Prostate gland (tissue), 2 donors: ENCODE data around the gene KCNJ1. TPM values are rescaled to one million over a fixed set of nuclear protein-coding genes. Genes with fewer than 3 reads are reported as not detected.

ENCODE experiments used
- DNase-seq: peaks from one replicate; pipeline ENCODE4 v3.0.0-alpha.2; 2019; ENCODE audit warnings: low spot score
- H3K27ac ChIP-seq, 2 donors: fragments of 200-600 bp; sonication (generic); 2 replicates each; pipeline ENCODE4 v1.5.1; 2017 to 2019
- H3K27me3 ChIP-seq: fragments of 200-600 bp; sonication (generic); replicated peaks from 2 replicates; pipeline ENCODE4 v1.5.1; 2019; ENCODE audit not compliant: insufficient read depth
- H3K36me3 ChIP-seq, 2 donors: fragments of 200-600 bp; sonication (generic); 1 replicate in 1 of 2; 2 replicates in 1 of 2; pipeline versions ENCODE4 v1.5.1 to v1.8.1; 2017 to 2019
- H3K4me1 ChIP-seq: fragments of 200-600 bp; sonication (generic); replicated peaks from 2 replicates; pipeline ENCODE4 v1.5.1; 2019
- H3K4me3 ChIP-seq, 2 donors: fragments of 200-600 bp; sonication (generic); 2 replicates each; pipeline ENCODE4 v1.5.1; 2017 to 2019
- H3K9me3 ChIP-seq: fragments of 200-600 bp; sonication (generic); 2 replicates; pipeline ENCODE4 v1.5.1; 2017
- CTCF ChIP-seq, 4 experiments: fragments of 200-600 bp in 2 of 4; fragments of 450-650 bp in 2 of 4; sonication (generic) in 2 of 4; IDR thresholded peaks; 1 replicate in 3 of 4; 2 replicates in 1 of 4; pipeline ENCODE4 v1.5.1; 2016 to 2019; ENCODE audit warnings: antibody characterized with exemption in 4 of 4, mild to moderate bottlenecking in 2 of 4, moderate library complexity in 2 of 4
- POLR2A ChIP-seq: fragments of 450-650 bp; IDR thresholded peaks from one replicate; pipeline ENCODE4 v1.6.1; 2016; ENCODE audit warnings: antibody characterized with exemption, mild to moderate bottlenecking
- POLR2AphosphoS5 ChIP-seq: sonication (generic); formaldehyde crosslinking; IDR thresholded peaks from one replicate; pipeline ENCODE4 v1.6.1; 2017; ENCODE audit warnings: antibody characterized with exemption
- WGBS: methylation state at CpG from one replicate; pipeline ENCODE4 v1.1.5; 2018; 5-methylcytosine and 5-hydroxymethylcytosine counted together
- intact Hi-C: fragments of 100-400 bp; cut with DNase I; formaldehyde crosslinking; loops from one replicate; pipeline ENCODE4 v1.14.2; 2022
- total RNA-seq, 2 donors: library from RNA; depleted of rRNA; stranded (reverse); fragments of >200 nt; gene quantifications; one replicate each; pipeline ENCODE4 v1.1.0, GENCODE V29; 2016

Gene KCNJ1
- total RNA-seq, 2 donors from 2014 or later: not detected

- Histone ChIP-seq H3K27ac (no peak overlapping the region), H3K36me3 (no peaks in the 10 kb centered on the region), H3K9me3 (no peaks in the 10 kb centered on the region), H3K4me3 (no peak overlapping the region), H3K27me3 (no peaks in the 10 kb centered on the region), H3K4me1 (no peaks in the 10 kb centered on the region)
- 59% methylated on average over 6 of the region's 6 CpGs for WGBS
- DNase-seq: no peak
- TF ChIP-seq POLR2A (no peak), POLR2AphosphoS5 (no peak)
- intact Hi-C loops: no loop called here
Observed at GRCh38 chr11:128803449-128804245, 63.4 kb downstream of the KCNJ1 start.

GRCh38 chr11:128803011-128803410 lies 64.1 kb downstream of the KCNJ1 start:
- no peaks in the 10 kb centered on the region for H3K4me1 ChIP-seq
- H3K27ac ChIP-seq: no peak overlapping the region
- 96% methylated on average over 4 of the region's 4 CpGs for WGBS
- no peaks in the 10 kb centered on the region for H3K36me3 ChIP-seq
- no peak for DNase-seq
- no peak overlapping the region for H3K4me3 ChIP-seq
- H3K9me3 ChIP-seq: no peaks in the 10 kb centered on the region
- intact Hi-C loops: no loop called here
- no peaks in the 10 kb centered on the region for H3K27me3 ChIP-seq
- no peak for TF ChIP-seq POLR2AphosphoS5
- TF ChIP-seq POLR2A: no peak
- no peak for TF ChIP-seq CTCF (IDR thresholded peaks at IDR 0.05)

- no peaks in the 10 kb centered on the region for H3K9me3 ChIP-seq
- no peaks in the 10 kb centered on the region for H3K36me3 ChIP-seq
- WGBS: 92% methylated on average over 4 of the region's 4 CpGs
- no peaks in the 10 kb centered on the region for H3K4me1 ChIP-seq
- TF ChIP-seq CTCF (IDR thresholded peaks at IDR 0.05) (no peak), POLR2AphosphoS5 (no peak), POLR2A (no peak)
- no peak overlapping the region for H3K4me3 ChIP-seq
- H3K27me3 ChIP-seq: no peaks in the 10 kb centered on the region
- no peak overlapping the region for H3K27ac ChIP-seq
- no peak for DNase-seq
- intact Hi-C loops: no loop called here
Observed at GRCh38 chr11:128802358-128802981, 64.6 kb downstream of the KCNJ1 start.

- intact Hi-C loops: no loop called here
- WGBS: 87% methylated on average over 8 of the region's 8 CpGs
- no peaks in the 10 kb centered on the region for H3K36me3 ChIP-seq
- TF ChIP-seq POLR2A: no peak
- no peak for TF ChIP-seq POLR2AphosphoS5
- no peak for TF ChIP-seq CTCF (IDR thresholded peaks at IDR 0.05)
- no peak overlapping the region for H3K4me3 ChIP-seq
- H3K27me3 ChIP-seq: no peaks in the 10 kb centered on the region
- no peak overlapping the region for H3K27ac ChIP-seq
- no peak for DNase-seq
- H3K9me3 ChIP-seq: no peaks in the 10 kb centered on the region
- H3K4me1 ChIP-seq: no peaks in the 10 kb centered on the region
Observed at GRCh38 chr11:128800871-128801417, 66.2 kb downstream of the KCNJ1 start.

GRCh38 chr11:128796270-128796669 lies 70.8 kb downstream of the KCNJ1 start:
- no peak for TF ChIP-seq POLR2AphosphoS5
- Histone ChIP-seq H3K27ac (no peak overlapping the region), H3K36me3 (no peaks in the 10 kb centered on the region), H3K27me3 (no peaks in the 10 kb centered on the region), H3K4me3 (no peak overlapping the region), H3K4me1 (no peaks in the 10 kb centered on the region), H3K9me3 (no peaks in the 10 kb centered on the region)
- WGBS: 96% methylated on average over 2 of the region's 2 CpGs
- no peak for DNase-seq
- intact Hi-C loops: no loop called here
